GM23338 (cell line): ENCODE measurements around the gene RALGPS1. TPM values are rescaled to one million over a fixed set of nuclear protein-coding genes. Genes with fewer than 3 reads are reported as not detected.

Source experiments
- ATAC-seq: fragments of 200-7000 bp; cut with Tn5 transposase; 3 replicates; pipeline ENCODE4 v1.9.1; 2020
- DNase-seq: peaks from one replicate; pipeline ENCODE4 v3.0.0-alpha.2; 2015; ENCODE audit warnings: low spot score
- H2AFZ ChIP-seq: fragments of 200-600 bp; sonication (generic); 2 replicates; pipeline ENCODE4 v1.8.0; 2016; ENCODE audit warnings: antibody characterized with exemption, mild to moderate bottlenecking, moderate library complexity
- H3F3A ChIP-seq: fragments of 200-600 bp; sonication (generic); replicated peaks from 2 replicates; pipeline ENCODE4 v1.8.0; 2017; ENCODE audit warnings: antibody characterized with exemption, mixed run types, low read depth
- H3K27ac ChIP-seq: fragments of 200-600 bp; sonication (generic); 2 replicates; pipeline ENCODE4 v1.6.1; 2016; ENCODE audit warnings: low read depth
- H3K27me3 ChIP-seq: fragments of 200-600 bp; sonication (generic); 2 replicates; pipeline ENCODE4 v1.8.0; 2016; ENCODE audit warnings: mild to moderate bottlenecking, mixed run types, moderate library complexity; ENCODE audit not compliant: insufficient read depth
- H3K36me3 ChIP-seq: fragments of 200-600 bp; sonication (generic); 2 replicates; pipeline ENCODE4 v1.8.0; 2016; ENCODE audit warnings: mild to moderate bottlenecking; ENCODE audit not compliant: insufficient read depth
- H3K4me1 ChIP-seq: fragments of 200-600 bp; sonication (generic); 2 replicates; pipeline ENCODE4 v1.8.0; 2016; ENCODE audit warnings: mild to moderate bottlenecking, moderate library complexity; ENCODE audit not compliant: insufficient read depth
- H3K4me2 ChIP-seq: fragments of 200-600 bp; sonication (generic); 2 replicates; pipeline ENCODE4 v1.7.1; 2017; ENCODE audit warnings: mixed run types
- H3K4me3 ChIP-seq: fragments of 200-600 bp; sonication (generic); 2 replicates; pipeline ENCODE4 v1.6.1; 2016; ENCODE audit warnings: mixed run types
- H3K79me2 ChIP-seq: fragments of 200-600 bp; sonication (generic); replicated peaks from 2 replicates; pipeline ENCODE4 v1.8.0; 2017; ENCODE audit warnings: mild to moderate bottlenecking; ENCODE audit not compliant: insufficient read depth
- H3K9me2 ChIP-seq: fragments of 200-600 bp; sonication (generic); 2 replicates; pipeline ENCODE4 v1.8.0; 2017; ENCODE audit not compliant: insufficient read depth
- H4K20me1 ChIP-seq: fragments of 200-600 bp; sonication (generic); replicated peaks from 2 replicates; pipeline ENCODE4 v1.8.0; 2017; ENCODE audit warnings: mild to moderate bottlenecking; ENCODE audit not compliant: insufficient read depth
- H3K27ac Mint-ChIP-seq: 2 replicates; pipeline ENCODE4 v1.8.0; 2020; ENCODE audit warnings: inconsistent platforms, mild to moderate bottlenecking, moderate library complexity, mixed read lengths
- H3K27me3 Mint-ChIP-seq: 3 replicates; pipeline ENCODE4 v1.8.0; 2022; ENCODE audit warnings: low read depth, mild to moderate bottlenecking, moderate library complexity, mixed read lengths, inconsistent platforms; ENCODE audit not compliant: insufficient read depth, poor library complexity
- H3K36me3 Mint-ChIP-seq: 3 replicates; pipeline ENCODE4 v1.8.0; 2021; ENCODE audit warnings: low read depth, mild to moderate bottlenecking, inconsistent platforms, moderate library complexity, mixed read lengths
- H3K4me1 Mint-ChIP-seq: 3 replicates; pipeline ENCODE4 v1.8.0; 2020; ENCODE audit warnings: mild to moderate bottlenecking, inconsistent platforms, mixed read lengths
- H3K4me3 Mint-ChIP-seq: 3 replicates; pipeline ENCODE4 v1.8.0; 2021; ENCODE audit warnings: moderate library complexity, mild to moderate bottlenecking, inconsistent platforms, mixed read lengths
- H3K9me3 Mint-ChIP-seq: 3 replicates; pipeline ENCODE4 v1.8.0; 2020; ENCODE audit warnings: moderate library complexity, mild to moderate bottlenecking, inconsistent platforms, mixed read lengths
- CREB1 ChIP-seq: fragments of 250-450 bp; sonication (Bioruptor Pico); IDR thresholded peaks from 2 replicates; pipeline ENCODE4 v1.5.0; 2020; ENCODE audit warnings: low read depth, mild to moderate bottlenecking, moderate library complexity
- CTCF ChIP-seq, 2 experiments: fragments of 200-600 bp in 1 of 2; sonication (generic) in 1 of 2; conservative IDR thresholded peaks; 2 replicates each; pipeline versions ENCODE4 v1.5.1 to v1.6.1; 2016 to 2017; ENCODE audit warnings: antibody characterized with exemption in 2 of 2, low read depth in 2 of 2, mild to moderate bottlenecking in 2 of 2, moderate library complexity in 1 of 2
- ETS1 ChIP-seq: IDR thresholded peaks from 2 replicates; pipeline ENCODE4 v1.6.1; 2016; ENCODE audit warnings: antibody characterized with exemption
- EZH2 ChIP-seq: fragments of 200-600 bp; sonication (generic); IDR thresholded peaks from one replicate; pipeline ENCODE4 v1.8.0; 2017; ENCODE audit warnings: antibody characterized with exemption, mild to moderate bottlenecking, low read depth; ENCODE audit not compliant: unreplicated experiment
- EZH2phosphoT487 ChIP-seq: fragments of 200-600 bp; sonication (generic); IDR thresholded peaks from one replicate; pipeline ENCODE4 v1.8.1; 2018; ENCODE audit warnings: antibody characterized with exemption; ENCODE audit not compliant: unreplicated experiment
- JUNB ChIP-seq: IDR thresholded peaks from one replicate; pipeline ENCODE4 v1.6.1; 2016; ENCODE audit warnings: antibody characterized with exemption; ENCODE audit not compliant: unreplicated experiment
- NANOG ChIP-seq: IDR thresholded peaks from 2 replicates; pipeline ENCODE4 v1.6.1; 2016; ENCODE audit warnings: antibody characterized with exemption, borderline replicate concordance
- POLR2AphosphoS5 ChIP-seq: IDR thresholded peaks from 2 replicates; pipeline ENCODE4 v1.6.1; 2016; ENCODE audit warnings: antibody characterized with exemption, low read depth
- REST ChIP-seq: IDR thresholded peaks from one replicate; pipeline ENCODE4 v1.6.1; 2018; ENCODE audit warnings: antibody characterized with exemption; ENCODE audit not compliant: unreplicated experiment
- STAT1 ChIP-seq: IDR thresholded peaks from one replicate; pipeline ENCODE4 v1.6.1; 2016; ENCODE audit warnings: antibody characterized with exemption; ENCODE audit not compliant: unreplicated experiment
- ZNF114 ChIP-seq: fragments of 250-450 bp; sonication (Bioruptor Pico); IDR thresholded peaks from 2 replicates; pipeline ENCODE4 v1.5.0; 2020; ENCODE audit warnings: mild to moderate bottlenecking, moderate library complexity
- polyA plus RNA-seq: library from polyadenylated mRNA; unstranded; fragments of >200 nt; fragmentation: Nextera tagmentation; extraction: Ambion mirVana; gene quantifications from 2 replicates; pipeline ENCODE4 v1.2.1, GENCODE V29; 2016
- total RNA-seq: library from RNA; depleted of rRNA; stranded (reverse); fragments of >200 nt; shearing (Covaris generic); gene quantifications from 2 replicates; pipeline ENCODE4 v1.2.3, GENCODE V29; 2014

Gene RALGPS1
- total and polyA plus RNA-seq, 2 experiments from 2014 or later = 18.2 to 57.1 TPM

GRCh38 chr9:127033789-127034188, 119.2 kb downstream of the RALGPS1 start (continued):
- no peak for TF ChIP-seq REST
- no peak for TF ChIP-seq EZH2phosphoT487
- TF ChIP-seq NANOG = no peak
- no peak for TF ChIP-seq CTCF (conservative IDR thresholded peaks at IDR 0.05; ENCODE audit: low read depth in 2 of 2)
- TF ChIP-seq EZH2 = no peak

- Histone ChIP-seq H3K27me3 (no peaks in the 10 kb centered on the region), H3F3A (no peaks in the 10 kb centered on the region), H3K27ac (no peak overlapping the region), H3K4me3 (no peak overlapping the region), H3K36me3 (no peaks in the 10 kb centered on the region), H3K4me1 (no peaks in the 10 kb centered on the region), H3K4me2 (no peak overlapping the region), H4K20me1 (peaks cover 4% of the 10 kb centered on the region; the same call in 1 of the 2 replicates), H2AFZ (no peak overlapping the region), H3K9me2 (no peaks in the 10 kb centered on the region), H3K79me2 (no peaks in the 10 kb centered on the region)
- ATAC-seq = no peak
- H3K36me3 Mint-ChIP-seq = no peaks in the 10 kb centered on the region
- no peak for DNase-seq
- H3K27me3 Mint-ChIP-seq = peaks cover 2% of the 10 kb centered on the region
- H3K4me3 Mint-ChIP-seq = no peak overlapping the region
- no peak overlapping the region for H3K27ac Mint-ChIP-seq
- no peaks in the 10 kb centered on the region; the same call in 2 of the 3 replicates for H3K4me1 Mint-ChIP-seq
- no peaks in the 10 kb centered on the region for H3K9me3 Mint-ChIP-seq
- TF ChIP-seq CREB1 (CRISPR knock-in tag) (no peak), POLR2AphosphoS5 (no peak), NANOG (no peak), EZH2 (no peak), STAT1 (no peak), EZH2phosphoT487 (no peak), ETS1 (no peak), ZNF114 (CRISPR knock-in tag) (no peak), CTCF (conservative IDR thresholded peaks at IDR 0.05; ENCODE audit: low read depth in 2 of 2) (no peak), JUNB (no peak)
Measured at GRCh38 chr9:127034691-127035090, 120.1 kb downstream of the RALGPS1 start.
